ENCODE data around the gene CLCA4. TPM values are rescaled to one million over a fixed set of nuclear protein-coding genes. Genes with fewer than 3 reads are reported as not detected.

The CLCA4 gene
- total and polyA plus RNA-seq, 10 of the 15 experiments (the other 5 are each of a cell fraction or from before 2014, with no cell fraction given): 0.01 to 0.08 TPM; not detected in 8

DNA sequence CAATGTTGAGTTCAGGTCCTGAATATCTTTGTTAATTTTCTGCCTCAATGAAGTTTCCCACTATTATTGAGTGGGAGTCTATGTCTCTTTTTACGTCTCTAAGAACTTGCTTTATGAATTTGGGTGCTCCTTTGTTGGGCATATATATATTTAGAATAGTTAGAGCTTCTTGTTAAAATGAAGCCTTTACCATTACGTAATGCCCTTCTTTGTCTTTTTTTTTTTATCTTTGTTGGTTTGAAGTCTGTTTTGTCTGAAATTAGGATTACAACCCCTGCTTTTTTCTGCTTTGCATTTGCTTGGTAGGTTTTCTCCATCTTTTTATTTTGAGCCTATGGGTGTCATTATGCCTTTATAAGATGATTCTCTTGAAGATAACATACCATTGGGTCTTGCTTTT is 10.9 kb downstream of the CLCA4 start (continued):
- TF ChIP-seq BCLAF1 (IDR thresholded peaks at IDR 0.05) (no peak), ZNF207 (IDR thresholded peaks at IDR 0.05; ENCODE audit: borderline replicate concordance) (no peak), STAT3 (IDR thresholded peaks at IDR 0.05; ENCODE audit: low read depth, low read length) (no peak), USF1 (IDR thresholded peaks at IDR 0.05; ENCODE audit: borderline replicate concordance, extremely low read length, insufficient read depth, low read depth, low read length) (no peak)
- TF ChIP-seq, protein P1, sequence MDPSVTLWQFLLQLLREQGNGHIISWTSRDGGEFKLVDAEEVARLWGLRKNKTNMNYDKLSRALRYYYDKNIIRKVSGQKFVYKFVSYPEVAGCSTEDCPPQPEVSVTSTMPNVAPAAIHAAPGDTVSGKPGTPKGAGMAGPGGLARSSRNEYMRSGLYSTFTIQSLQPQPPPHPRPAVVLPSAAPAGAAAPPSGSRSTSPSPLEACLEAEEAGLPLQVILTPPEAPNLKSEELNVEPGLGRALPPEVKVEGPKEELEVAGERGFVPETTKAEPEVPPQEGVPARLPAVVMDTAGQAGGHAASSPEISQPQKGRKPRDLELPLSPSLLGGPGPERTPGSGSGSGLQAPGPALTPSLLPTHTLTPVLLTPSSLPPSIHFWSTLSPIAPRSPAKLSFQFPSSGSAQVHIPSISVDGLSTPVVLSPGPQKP (IDR thresholded peaks at IDR 0.05; ENCODE audit: low read depth, low read length): no peak
- TF ChIP-seq, protein P2, sequence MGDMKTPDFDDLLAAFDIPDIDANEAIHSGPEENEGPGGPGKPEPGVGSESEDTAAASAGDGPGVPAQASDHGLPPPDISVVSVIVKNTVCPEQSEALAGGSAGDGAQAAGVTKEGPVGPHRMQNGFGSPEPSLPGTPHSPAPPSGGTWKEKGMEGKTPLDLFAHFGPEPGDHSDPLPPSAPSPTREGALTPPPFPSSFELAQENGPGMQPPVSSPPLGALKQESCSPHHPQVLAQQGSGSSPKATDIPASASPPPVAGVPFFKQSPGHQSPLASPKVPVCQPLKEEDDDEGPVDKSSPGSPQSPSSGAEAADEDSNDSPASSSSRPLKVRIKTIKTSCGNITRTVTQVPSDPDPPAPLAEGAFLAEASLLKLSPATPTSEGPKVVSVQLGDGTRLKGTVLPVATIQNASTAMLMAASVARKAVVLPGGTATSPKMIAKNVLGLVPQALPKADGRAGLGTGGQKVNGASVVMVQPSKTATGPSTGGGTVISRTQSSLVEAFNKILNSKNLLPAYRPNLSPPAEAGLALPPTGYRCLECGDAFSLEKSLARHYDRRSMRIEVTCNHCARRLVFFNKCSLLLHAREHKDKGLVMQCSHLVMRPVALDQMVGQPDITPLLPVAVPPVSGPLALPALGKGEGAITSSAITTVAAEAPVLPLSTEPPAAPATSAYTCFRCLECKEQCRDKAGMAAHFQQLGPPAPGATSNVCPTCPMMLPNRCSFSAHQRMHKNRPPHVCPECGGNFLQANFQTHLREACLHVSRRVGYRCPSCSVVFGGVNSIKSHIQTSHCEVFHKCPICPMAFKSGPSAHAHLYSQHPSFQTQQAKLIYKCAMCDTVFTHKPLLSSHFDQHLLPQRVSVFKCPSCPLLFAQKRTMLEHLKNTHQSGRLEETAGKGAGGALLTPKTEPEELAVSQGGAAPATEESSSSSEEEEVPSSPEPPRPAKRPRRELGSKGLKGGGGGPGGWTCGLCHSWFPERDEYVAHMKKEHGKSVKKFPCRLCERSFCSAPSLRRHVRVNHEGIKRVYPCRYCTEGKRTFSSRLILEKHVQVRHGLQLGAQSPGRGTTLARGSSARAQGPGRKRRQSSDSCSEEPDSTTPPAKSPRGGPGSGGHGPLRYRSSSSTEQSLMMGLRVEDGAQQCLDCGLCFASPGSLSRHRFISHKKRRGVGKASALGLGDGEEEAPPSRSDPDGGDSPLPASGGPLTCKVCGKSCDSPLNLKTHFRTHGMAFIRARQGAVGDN (IDR thresholded peaks at IDR 0.05): no peak
- TF ChIP-seq, protein P3, sequence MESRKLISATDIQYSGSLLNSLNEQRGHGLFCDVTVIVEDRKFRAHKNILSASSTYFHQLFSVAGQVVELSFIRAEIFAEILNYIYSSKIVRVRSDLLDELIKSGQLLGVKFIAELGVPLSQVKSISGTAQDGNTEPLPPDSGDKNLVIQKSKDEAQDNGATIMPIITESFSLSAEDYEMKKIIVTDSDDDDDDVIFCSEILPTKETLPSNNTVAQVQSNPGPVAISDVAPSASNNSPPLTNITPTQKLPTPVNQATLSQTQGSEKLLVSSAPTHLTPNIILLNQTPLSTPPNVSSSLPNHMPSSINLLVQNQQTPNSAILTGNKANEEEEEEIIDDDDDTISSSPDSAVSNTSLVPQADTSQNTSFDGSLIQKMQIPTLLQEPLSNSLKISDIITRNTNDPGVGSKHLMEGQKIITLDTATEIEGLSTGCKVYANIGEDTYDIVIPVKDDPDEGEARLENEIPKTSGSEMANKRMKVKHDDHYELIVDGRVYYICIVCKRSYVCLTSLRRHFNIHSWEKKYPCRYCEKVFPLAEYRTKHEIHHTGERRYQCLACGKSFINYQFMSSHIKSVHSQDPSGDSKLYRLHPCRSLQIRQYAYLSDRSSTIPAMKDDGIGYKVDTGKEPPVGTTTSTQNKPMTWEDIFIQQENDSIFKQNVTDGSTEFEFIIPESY (IDR thresholded peaks at IDR 0.05): no peak

Measured in GM12878 (cell line).